HFFc6 (cell line): ENCODE results near the gene NPW. TPM values are rescaled to one million over a fixed set of nuclear protein-coding genes. Genes with fewer than 3 reads are reported as not detected.

Source experiments
- DNase-seq: peaks from one replicate; pipeline ENCODE4 v3.0.0-alpha.2; 2018
- H3K27ac Mint-ChIP-seq: 2 replicates; pipeline ENCODE4 v1.8.0; 2020; ENCODE audit warnings: mild to moderate bottlenecking, mixed read lengths
- H3K27me3 Mint-ChIP-seq: 2 replicates; pipeline ENCODE4 v1.8.0; 2021; ENCODE audit warnings: mild to moderate bottlenecking, moderate library complexity, mixed read lengths; ENCODE audit not compliant: insufficient read depth
- H3K36me3 Mint-ChIP-seq: 2 replicates; pipeline ENCODE4 v1.8.0; 2021; ENCODE audit warnings: low read depth, mixed read lengths
- H3K4me1 Mint-ChIP-seq: 2 replicates; pipeline ENCODE4 v1.8.0; 2020; ENCODE audit warnings: low read depth, mixed read lengths
- H3K4me3 Mint-ChIP-seq: 2 replicates; pipeline ENCODE4 v1.8.0; 2020; ENCODE audit warnings: mild to moderate bottlenecking, moderate library complexity, mixed read lengths
- H3K9me3 Mint-ChIP-seq: 2 replicates; pipeline ENCODE4 v1.8.0; 2020; ENCODE audit warnings: mild to moderate bottlenecking, mixed read lengths
- total RNA-seq, 6 experiments: library from RNA; stranded (reverse); fragmentation: NEBNext Ultra II Directional; extraction: Animal tissue kit (Norgen Biotek cat#: 25700); gene quantifications; 2 replicates in 1 of 6; 3 replicates in 5 of 6; pipeline ENCODE4 v1.2.3, GENCODE V29; 2021
- TF ChIP-seq, protein P1 (sequence below): fragments of 200-600 bp; sonication (generic); IDR thresholded peaks from 2 replicates; pipeline ENCODE4 v1.5.0; 2021; ENCODE audit warnings: antibody characterized with exemption, mild to moderate bottlenecking

NPW gene
- total RNA-seq, 6 experiments from 2014 or later = 0.57 to 2.1 (median 1.4) TPM

- peaks cover 37% of the 10 kb centered on the region for H3K4me1 Mint-ChIP-seq
- H3K27ac Mint-ChIP-seq = no peak overlapping the region
- H3K27me3 Mint-ChIP-seq = peaks cover 5% of the 10 kb centered on the region
Observed at GRCh38 chr16:2042171-2042985, 22.8 kb downstream of the NPW start.

DNA sequence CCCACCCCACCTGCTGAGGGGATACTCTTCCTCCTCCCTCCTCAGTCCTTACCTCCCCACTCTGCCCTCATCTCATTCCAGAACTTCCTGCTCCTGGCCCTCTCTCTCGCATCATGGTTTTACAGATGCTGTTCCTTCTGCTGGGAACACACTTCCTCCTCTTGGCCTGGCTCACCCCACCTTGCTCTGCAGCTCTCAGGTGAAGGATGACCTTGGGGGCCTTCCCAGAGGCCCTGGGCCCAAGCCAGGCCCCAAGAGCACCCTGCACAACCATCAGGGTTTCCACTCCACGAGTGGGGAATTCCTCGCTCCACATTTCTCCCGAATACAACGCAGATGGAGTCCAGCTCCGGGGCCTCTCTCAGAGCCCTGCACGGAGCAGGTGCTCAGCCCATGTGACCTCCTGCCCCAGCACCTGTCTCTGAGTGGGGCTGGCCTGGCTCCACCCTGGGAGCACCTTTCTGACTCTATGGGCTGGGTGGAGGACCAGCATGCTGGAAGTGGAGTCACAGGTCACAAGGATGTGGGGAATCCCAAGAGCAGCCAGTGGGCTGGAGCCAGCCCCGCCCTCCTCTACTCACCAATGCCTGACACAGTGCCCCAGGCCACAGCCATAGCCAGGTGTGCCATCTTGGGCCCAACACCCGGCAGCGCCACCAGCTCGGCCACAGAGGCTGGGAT is 23.5 kb downstream of the NPW start:
- no peaks in the 10 kb centered on the region for H3K9me3 Mint-ChIP-seq
- H3K4me3 Mint-ChIP-seq = no peak overlapping the region
- DNase-seq = no peak
- TF ChIP-seq, protein P1, sequence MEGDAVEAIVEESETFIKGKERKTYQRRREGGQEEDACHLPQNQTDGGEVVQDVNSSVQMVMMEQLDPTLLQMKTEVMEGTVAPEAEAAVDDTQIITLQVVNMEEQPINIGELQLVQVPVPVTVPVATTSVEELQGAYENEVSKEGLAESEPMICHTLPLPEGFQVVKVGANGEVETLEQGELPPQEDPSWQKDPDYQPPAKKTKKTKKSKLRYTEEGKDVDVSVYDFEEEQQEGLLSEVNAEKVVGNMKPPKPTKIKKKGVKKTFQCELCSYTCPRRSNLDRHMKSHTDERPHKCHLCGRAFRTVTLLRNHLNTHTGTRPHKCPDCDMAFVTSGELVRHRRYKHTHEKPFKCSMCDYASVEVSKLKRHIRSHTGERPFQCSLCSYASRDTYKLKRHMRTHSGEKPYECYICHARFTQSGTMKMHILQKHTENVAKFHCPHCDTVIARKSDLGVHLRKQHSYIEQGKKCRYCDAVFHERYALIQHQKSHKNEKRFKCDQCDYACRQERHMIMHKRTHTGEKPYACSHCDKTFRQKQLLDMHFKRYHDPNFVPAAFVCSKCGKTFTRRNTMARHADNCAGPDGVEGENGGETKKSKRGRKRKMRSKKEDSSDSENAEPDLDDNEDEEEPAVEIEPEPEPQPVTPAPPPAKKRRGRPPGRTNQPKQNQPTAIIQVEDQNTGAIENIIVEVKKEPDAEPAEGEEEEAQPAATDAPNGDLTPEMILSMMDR = no peak
- H3K4me1 Mint-ChIP-seq = peaks cover 30% of the 10 kb centered on the region
- no peaks in the 10 kb centered on the region for H3K36me3 Mint-ChIP-seq
- peaks cover 3% of the 10 kb centered on the region for H3K27me3 Mint-ChIP-seq
- H3K27ac Mint-ChIP-seq = no peak overlapping the region

More at GRCh38 chr16:2042171-2042985, 22.8 kb downstream of the NPW start:
- TF ChIP-seq, protein P1 = no peak
- no peaks in the 10 kb centered on the region for H3K9me3 Mint-ChIP-seq
- H3K36me3 Mint-ChIP-seq = no peaks in the 10 kb centered on the region
- no peak overlapping the region for H3K4me3 Mint-ChIP-seq
- no peak for DNase-seq

GRCh38 chr16:2043667-2044451 is 24.3 kb downstream of the NPW start:
- Mint-ChIP-seq H3K27ac (no peak overlapping the region), H3K9me3 (no peaks in the 10 kb centered on the region), H3K27me3 (peaks cover 2% of the 10 kb centered on the region), H3K4me3 (no peak overlapping the region), H3K36me3 (no peaks in the 10 kb centered on the region), H3K4me1 (peaks cover 35% of the 10 kb centered on the region)
- no peak for DNase-seq
- TF ChIP-seq, protein P1 = no peak

DNA sequence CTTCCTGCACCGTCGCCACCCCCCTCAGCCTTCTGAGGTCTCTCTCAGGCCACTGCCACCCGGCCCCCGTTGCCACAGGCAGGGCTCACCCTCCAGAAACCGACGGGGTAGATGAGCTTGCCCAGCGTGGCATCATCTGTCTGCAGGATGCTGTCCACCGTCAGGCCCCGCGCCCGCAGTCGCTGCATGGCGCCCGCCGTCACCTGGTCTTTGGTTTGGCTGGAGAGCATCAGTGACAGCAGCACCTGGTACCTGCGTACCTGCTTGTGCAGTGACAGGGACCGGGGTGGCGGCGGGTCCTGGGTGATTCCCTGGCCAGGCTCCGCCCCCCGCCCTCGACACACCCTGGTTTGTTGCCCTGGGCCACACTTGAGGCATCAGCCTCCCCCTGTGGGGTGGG is 25.0 kb downstream of the NPW start:
- TF ChIP-seq, protein P1 = no peak
- Mint-ChIP-seq H3K4me1 (peaks cover 30% of the 10 kb centered on the region), H3K27me3 (no peaks in the 10 kb centered on the region; the same call in none of the 2 replicates), H3K4me3 (no peak overlapping the region), H3K36me3 (no peaks in the 10 kb centered on the region), H3K27ac (no peak overlapping the region), H3K9me3 (no peaks in the 10 kb centered on the region)
- DNase-seq = no peak
